ENCODE results near the gene VPS13D. TPM values are rescaled to one million over a fixed set of nuclear protein-coding genes. Genes with fewer than 3 reads are reported as not detected.

VPS13D gene
- total and polyA plus RNA-seq, 10 of the 15 experiments (the other 5 are each of a cell fraction or from before 2014, with no cell fraction given), result 1.4 to 16.9 (median 8.5) TPM

GRCh38 chr1:12290828-12291227 is 61.0 kb downstream of the VPS13D start:
- CTCF ChIA-PET, result interaction anchor here (1.0 kb wide), 1 partner anchor 184 kb away, joined by 3 read pairs; no protein-coding TSS in a partner anchor
- RAD21 ChIA-PET (ENCODE audit: unreplicated experiment), result no interaction called here
- H2AFZ ChIP-seq (ENCODE audit: control insufficient read depth, low read depth, low read length), result no peak overlapping the region
- DNase-seq (ENCODE audit: low read depth, low spot score) (no peak), FAIRE-seq (no peak), ATAC-seq (no peak)
- no peak overlapping the region for H3K4me2 ChIP-seq (ENCODE audit: control insufficient read depth, insufficient read depth)
- H4K20me1 ChIP-seq (ENCODE audit: control insufficient read depth, insufficient read depth), result no peaks in the 10 kb centered on the region
- H3K9me3 ChIP-seq (replicated peaks; ENCODE audit: control insufficient read depth, insufficient read depth, low read length), result no peaks in the 10 kb centered on the region
- in situ Hi-C loops (cut with MboI) (no loop called here), intact Hi-C loops (cut with micrococcal nuclease; ENCODE audit: unreplicated experiment) (no loop called here)
- H3K79me2 ChIP-seq (ENCODE audit: control insufficient read depth, insufficient read depth, low read length), result no peaks in the 10 kb centered on the region
- SMC1A ChIA-PET (ENCODE audit: uncharacterized antibody, unreplicated experiment), result interaction anchor here (0.5 to 4.9 kb wide), 2 partner anchors 9 to 12 kb away, joined by 3 to 20 read pairs; no protein-coding TSS in a partner anchor
- WGBS (ENCODE audit: insufficient coverage, insufficient replicate concordance, low lambda C conversion rate, missing lambda C conversion rate), result 96% methylated on average over 1 of the region's 1 CpG
- BruUV-seq (replicated peaks), result no TSS peak
- TF ChIP-seq ETV6 (conservative IDR thresholded peaks at IDR 0.05 in 1 of 2, IDR thresholded peaks at IDR 0.05 in 1 of 2; ENCODE audit: borderline replicate concordance in 1 of 2, low read depth in 1 of 2) (no peak), HDAC2 (IDR thresholded peaks at IDR 0.05) (no peak), FOXM1 (IDR thresholded peaks at IDR 0.05; ENCODE audit: low read depth, low read length) (no peak), NR2F1 (conservative IDR thresholded peaks at IDR 0.05) (no peak)
- TF ChIP-seq, protein P1, sequence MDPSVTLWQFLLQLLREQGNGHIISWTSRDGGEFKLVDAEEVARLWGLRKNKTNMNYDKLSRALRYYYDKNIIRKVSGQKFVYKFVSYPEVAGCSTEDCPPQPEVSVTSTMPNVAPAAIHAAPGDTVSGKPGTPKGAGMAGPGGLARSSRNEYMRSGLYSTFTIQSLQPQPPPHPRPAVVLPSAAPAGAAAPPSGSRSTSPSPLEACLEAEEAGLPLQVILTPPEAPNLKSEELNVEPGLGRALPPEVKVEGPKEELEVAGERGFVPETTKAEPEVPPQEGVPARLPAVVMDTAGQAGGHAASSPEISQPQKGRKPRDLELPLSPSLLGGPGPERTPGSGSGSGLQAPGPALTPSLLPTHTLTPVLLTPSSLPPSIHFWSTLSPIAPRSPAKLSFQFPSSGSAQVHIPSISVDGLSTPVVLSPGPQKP (IDR thresholded peaks at IDR 0.05; ENCODE audit: low read depth, low read length), result no peak
- no peak overlapping the region for H3K9ac ChIP-seq (ENCODE audit: control insufficient read depth, insufficient read depth, low read length)
- no peak overlapping the region for H3K4me3 ChIP-seq
- no peak overlapping the region for H3K27ac ChIP-seq (ENCODE audit: control insufficient read depth, insufficient read depth)
- peaks cover 2 to 5% of the 10 kb centered on the region in 2 experiments; a peak in 2 of 4 replicates for H3K36me3 ChIP-seq (ENCODE audit: control insufficient read depth in 2 of 2, insufficient read depth in 2 of 2, low read length in 1 of 2)
- POLR2A ChIA-PET, result no interaction called here
- H3K4me1 ChIP-seq (ENCODE audit: control insufficient read depth, insufficient read depth, low read length), result peaks cover 9% of the 10 kb centered on the region; the same call in 1 of the 2 replicates
- no peaks in the 10 kb centered on the region for H3K27me3 ChIP-seq (replicated peaks in 1 of 2; ENCODE audit: control insufficient read depth in 2 of 2, insufficient read depth in 2 of 2, low read length in 1 of 2)

GRCh38 chr1:12293416-12293815 is 63.6 kb downstream of the VPS13D start:
- Histone ChIP-seq H3K9me3 (replicated peaks; ENCODE audit: control insufficient read depth, insufficient read depth, low read length) (no peaks in the 10 kb centered on the region), H3K4me3 (no peak overlapping the region), H3K4me1 (ENCODE audit: control insufficient read depth, insufficient read depth, low read length) (peaks cover 9% of the 10 kb centered on the region; the same call in 1 of the 2 replicates), H3K4me2 (ENCODE audit: control insufficient read depth, insufficient read depth) (no peak overlapping the region), H2AFZ (ENCODE audit: control insufficient read depth, low read depth, low read length) (no peak overlapping the region), H3K36me3 (ENCODE audit: control insufficient read depth in 2 of 2, insufficient read depth in 2 of 2, low read length in 1 of 2) (peaks cover 2 to 5% of the 10 kb centered on the region in 2 experiments; a peak in 2 of 4 replicates), H3K27me3 (replicated peaks in 1 of 2; ENCODE audit: control insufficient read depth in 2 of 2, insufficient read depth in 2 of 2, low read length in 1 of 2) (no peaks in the 10 kb centered on the region), H3K27ac (ENCODE audit: control insufficient read depth, insufficient read depth) (no peak overlapping the region), H3K9ac (ENCODE audit: control insufficient read depth, insufficient read depth, low read length) (no peak overlapping the region), H4K20me1 (ENCODE audit: control insufficient read depth, insufficient read depth) (no peaks in the 10 kb centered on the region), H3K79me2 (ENCODE audit: control insufficient read depth, insufficient read depth, low read length) (no peaks in the 10 kb centered on the region)
- no peak for FAIRE-seq
- ChIA-PET SMC1A (ENCODE audit: uncharacterized antibody, unreplicated experiment) (interaction anchor here (0.7 to 1.6 kb wide), 4 partner anchors 16 to 365 kb away, joined by 3 to 5 read pairs (median 4); no protein-coding TSS in a partner anchor), CTCF (no interaction called here), RAD21 (ENCODE audit: unreplicated experiment) (no interaction called here), POLR2A (interaction anchor here (1.5 kb wide), 1 partner anchor 15 kb away, joined by 4 read pairs; no protein-coding TSS in a partner anchor)
- in situ Hi-C loops (cut with MboI) (no loop called here), intact Hi-C loops (cut with micrococcal nuclease; ENCODE audit: unreplicated experiment) (no loop called here)
- no TSS peak for BruUV-seq (replicated peaks)
- WGBS (ENCODE audit: insufficient coverage, insufficient replicate concordance, low lambda C conversion rate, missing lambda C conversion rate), result 97% methylated on average over 11 of the region's 11 CpGs
- no peak for DNase-seq (ENCODE audit: low read depth, low spot score)
- ATAC-seq, result no peak
- TF ChIP-seq TCF3 (IDR thresholded peaks at IDR 0.05; ENCODE audit: borderline replicate concordance, insufficient read depth, low read depth, low read length), result no peak
- TF ChIP-seq MYB (IDR thresholded peaks at IDR 0.05; ENCODE audit: borderline replicate concordance, low read depth, low read length), result no peak
- no peak for TF ChIP-seq BRCA1 (IDR thresholded peaks at IDR 0.05; ENCODE audit: low read depth, low read length)
- TF ChIP-seq, protein P2, sequence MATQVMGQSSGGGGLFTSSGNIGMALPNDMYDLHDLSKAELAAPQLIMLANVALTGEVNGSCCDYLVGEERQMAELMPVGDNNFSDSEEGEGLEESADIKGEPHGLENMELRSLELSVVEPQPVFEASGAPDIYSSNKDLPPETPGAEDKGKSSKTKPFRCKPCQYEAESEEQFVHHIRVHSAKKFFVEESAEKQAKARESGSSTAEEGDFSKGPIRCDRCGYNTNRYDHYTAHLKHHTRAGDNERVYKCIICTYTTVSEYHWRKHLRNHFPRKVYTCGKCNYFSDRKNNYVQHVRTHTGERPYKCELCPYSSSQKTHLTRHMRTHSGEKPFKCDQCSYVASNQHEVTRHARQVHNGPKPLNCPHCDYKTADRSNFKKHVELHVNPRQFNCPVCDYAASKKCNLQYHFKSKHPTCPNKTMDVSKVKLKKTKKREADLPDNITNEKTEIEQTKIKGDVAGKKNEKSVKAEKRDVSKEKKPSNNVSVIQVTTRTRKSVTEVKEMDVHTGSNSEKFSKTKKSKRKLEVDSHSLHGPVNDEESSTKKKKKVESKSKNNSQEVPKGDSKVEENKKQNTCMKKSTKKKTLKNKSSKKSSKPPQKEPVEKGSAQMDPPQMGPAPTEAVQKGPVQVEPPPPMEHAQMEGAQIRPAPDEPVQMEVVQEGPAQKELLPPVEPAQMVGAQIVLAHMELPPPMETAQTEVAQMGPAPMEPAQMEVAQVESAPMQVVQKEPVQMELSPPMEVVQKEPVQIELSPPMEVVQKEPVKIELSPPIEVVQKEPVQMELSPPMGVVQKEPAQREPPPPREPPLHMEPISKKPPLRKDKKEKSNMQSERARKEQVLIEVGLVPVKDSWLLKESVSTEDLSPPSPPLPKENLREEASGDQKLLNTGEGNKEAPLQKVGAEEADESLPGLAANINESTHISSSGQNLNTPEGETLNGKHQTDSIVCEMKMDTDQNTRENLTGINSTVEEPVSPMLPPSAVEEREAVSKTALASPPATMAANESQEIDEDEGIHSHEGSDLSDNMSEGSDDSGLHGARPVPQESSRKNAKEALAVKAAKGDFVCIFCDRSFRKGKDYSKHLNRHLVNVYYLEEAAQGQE (IDR thresholded peaks at IDR 0.05; ENCODE audit: low read depth, low read length), result no peak
- TF ChIP-seq SMAD1 (IDR thresholded peaks at IDR 0.05; ENCODE audit: low read depth, partially characterized antibody), result no peak
- no peak for TF ChIP-seq RBBP5 (conservative IDR thresholded peaks at IDR 0.05)
- no peak for TF ChIP-seq SMARCA5 (IDR thresholded peaks at IDR 0.05)
- TF ChIP-seq FOS (IDR thresholded peaks at IDR 0.05; ENCODE audit: borderline replicate concordance, extremely low read depth, insufficient read length), result no peak
- no peak for TF ChIP-seq CREM (IDR thresholded peaks at IDR 0.05; ENCODE audit: low read depth)
